LNCAP (cell line): ENCODE results near the gene CCBE1.

Experiments
- CTCF ChIP-seq: fragments of 450-650 bp; IDR thresholded peaks from 2 replicates; pipeline ENCODE4 v1.5.1; 2017; ENCODE audit warnings: mild to moderate bottlenecking

Gene CCBE1

GRCh38 chr18:59570101-59570775 lies 127.0 kb downstream of the CCBE1 start:
- TF ChIP-seq CTCF: no peak

- TF ChIP-seq CTCF: no peak
These were observed 127.8 kb downstream of the CCBE1 start for GRCh38 chr18:59569390-59569791.

- TF ChIP-seq CTCF: no peak
These were observed 129.8 kb downstream of the CCBE1 start for GRCh38 chr18:59567431-59567830.

GRCh38 chr18:59566533-59566971 lies 130.7 kb downstream of the CCBE1 start:
- TF ChIP-seq CTCF: no peak

GRCh38 chr18:59565957-59566356 lies 131.3 kb downstream of the CCBE1 start:
- TF ChIP-seq CTCF: no peak

- TF ChIP-seq CTCF: no peak
These were observed 132.7 kb downstream of the CCBE1 start for GRCh38 chr18:59564561-59564960.

- TF ChIP-seq CTCF: no peak
These were observed 133.9 kb downstream of the CCBE1 start for GRCh38 chr18:59563176-59563785.
